ENCODE measurements around the gene FAM89B. TPM values are rescaled to one million over a fixed set of nuclear protein-coding genes. Genes with fewer than 3 reads are reported as not detected.
A peak's percentile ranks its signal among the peaks of the same experiment; 100 is the strongest.

FAM89B gene
- total RNA-seq, 1 donor from 2014 or later, result 22.3 TPM

GRCh38 chr11:65573391-65574079 is 1.2 kb downstream of the FAM89B start:
- no peak for DNase-seq

DNA sequence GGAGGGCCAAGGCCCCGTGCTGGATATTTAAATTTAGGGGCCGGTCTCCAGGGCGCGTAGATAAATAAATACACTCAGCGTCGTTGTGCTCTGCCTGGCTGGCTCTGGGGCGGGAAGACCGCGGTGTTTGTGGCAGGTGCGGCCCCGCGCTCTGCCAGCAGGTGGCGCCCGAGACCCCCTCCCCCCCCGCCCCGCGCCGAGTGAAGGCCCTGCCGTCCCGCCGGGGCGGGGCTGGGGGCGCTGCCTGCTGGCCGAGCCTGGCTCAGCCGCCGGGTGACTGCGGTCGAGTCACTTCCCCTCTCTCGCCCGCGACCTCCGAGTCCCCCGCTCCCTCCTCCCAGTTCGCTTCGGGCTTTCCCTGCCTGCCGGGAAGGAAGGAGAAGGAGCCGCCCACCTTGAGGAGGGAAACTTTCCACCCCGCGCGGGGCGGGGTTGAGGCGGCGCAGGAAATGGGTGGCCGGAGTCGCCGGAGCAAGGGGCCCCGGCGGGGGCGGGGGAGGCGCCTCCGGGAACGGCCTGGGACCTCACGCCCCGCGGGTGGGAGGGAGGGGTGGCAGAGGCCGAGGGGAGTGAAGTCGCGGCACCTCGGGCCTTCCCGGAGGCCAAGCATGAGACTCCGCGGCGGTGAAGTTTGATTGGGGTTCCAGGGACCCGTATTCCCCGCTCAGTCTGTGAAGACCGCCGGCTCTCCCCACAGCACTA is 1.9 kb downstream of the FAM89B start:
- DNase-seq, result peak; percentile 74

DNA sequence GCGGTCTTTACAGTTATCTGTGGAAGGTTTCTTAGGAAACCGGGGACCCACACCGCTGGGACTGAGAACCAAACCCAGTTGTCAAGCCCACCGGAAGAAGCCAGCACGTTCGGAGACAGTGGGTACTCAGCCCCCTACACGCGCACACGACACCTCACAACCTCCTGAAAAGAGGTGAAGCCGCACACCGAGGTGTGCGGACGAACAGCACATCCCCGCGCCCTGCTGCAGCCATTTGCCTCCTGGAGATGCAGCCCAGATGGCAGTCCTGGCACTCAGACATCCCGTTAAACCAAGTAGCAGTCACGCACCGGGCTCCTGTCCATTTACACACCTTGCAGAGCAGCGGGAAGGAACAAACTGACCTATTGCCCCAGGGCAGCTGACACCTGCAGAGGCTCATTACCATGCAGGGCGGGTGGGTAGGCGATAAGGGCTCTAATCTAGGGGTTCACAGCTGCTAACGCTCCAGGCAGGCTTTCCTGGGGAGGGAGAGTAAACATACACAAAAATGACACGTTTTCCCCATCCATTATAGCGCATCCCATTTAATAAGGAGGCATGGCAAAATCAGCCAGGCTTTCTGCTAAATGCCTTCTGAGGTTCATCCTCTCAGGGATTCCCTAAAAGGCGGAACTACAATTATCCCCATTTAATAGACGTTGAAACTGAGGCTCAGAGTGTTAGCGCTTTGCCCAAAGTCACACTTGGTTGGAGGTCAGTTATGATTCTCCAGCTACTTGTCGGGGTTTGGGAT is 2.7 kb downstream of the FAM89B start:
- no peak for DNase-seq

DNA sequence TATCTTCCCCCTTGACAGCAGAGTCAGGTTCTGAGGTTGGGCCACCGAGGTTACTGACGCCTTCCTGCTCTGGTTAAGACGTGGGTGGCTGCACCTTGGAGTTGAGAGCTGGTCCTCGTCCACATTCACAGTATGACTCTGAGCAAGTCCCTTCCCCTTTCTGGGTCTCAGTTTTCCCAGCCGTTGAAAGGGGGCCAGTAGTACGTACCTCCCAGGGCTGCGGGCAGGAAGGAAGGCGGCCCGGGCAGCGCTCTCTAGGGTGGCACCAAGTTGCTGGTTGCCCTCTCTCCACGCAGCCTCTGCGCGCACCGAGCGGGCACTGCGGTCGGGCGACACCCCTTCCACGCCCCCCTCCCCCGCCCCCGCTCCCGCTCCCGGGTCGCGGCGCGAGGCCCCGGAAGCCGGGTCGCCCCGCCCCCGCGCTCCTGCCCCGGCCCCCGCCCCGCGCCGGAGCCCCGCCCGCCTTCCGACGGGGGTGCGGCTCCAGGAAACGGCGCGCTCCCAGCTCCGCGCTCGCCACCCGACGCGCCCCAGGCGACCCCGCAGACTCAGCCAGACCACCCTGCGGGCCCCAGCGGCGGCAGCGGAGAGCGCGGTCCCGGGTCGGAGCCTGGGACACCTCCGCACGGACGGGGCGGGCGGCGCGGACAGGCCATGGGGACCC is 3.4 kb downstream of the FAM89B start, which contains the start of gene EHBP1L1:
EHBP1L1 (plus strand) TSS at position 486 of the 664 bp plus-strand sequence. CDS start 250 bp downstream, outside the sequence.
- DNase-seq, result no peak

DNA sequence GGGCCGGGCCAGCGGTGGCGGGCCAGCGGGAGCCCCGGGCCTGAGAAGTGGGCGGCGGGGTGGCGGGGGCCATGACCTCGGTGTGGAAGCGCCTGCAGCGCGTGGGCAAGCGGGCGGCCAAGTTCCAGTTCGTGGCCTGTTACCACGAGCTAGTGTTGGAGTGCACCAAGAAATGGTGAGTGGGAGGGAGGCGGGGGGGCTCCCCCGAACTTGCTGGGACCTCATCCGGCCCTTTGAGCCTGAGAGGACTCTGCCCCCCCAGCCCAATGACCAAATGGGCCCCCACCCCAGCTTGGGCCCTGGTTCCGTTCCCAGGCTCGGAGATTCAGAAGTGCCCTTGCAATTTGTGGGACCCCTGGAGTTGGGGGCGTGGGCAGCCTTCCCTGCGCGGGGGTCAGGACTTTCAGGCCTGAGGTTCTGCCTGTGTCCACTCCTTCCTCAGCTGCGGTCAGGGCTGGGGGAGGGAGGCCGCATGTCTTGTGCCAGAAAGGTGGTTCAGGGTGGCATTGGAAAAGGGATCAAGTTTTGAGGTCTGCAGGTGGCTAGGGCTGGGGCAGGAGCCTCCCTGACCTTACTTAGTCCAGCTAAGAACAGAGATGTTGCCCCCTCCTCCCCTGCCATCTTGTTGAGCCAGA is 4.0 kb downstream of the FAM89B start:
- DNase-seq, result no peak

DNA sequence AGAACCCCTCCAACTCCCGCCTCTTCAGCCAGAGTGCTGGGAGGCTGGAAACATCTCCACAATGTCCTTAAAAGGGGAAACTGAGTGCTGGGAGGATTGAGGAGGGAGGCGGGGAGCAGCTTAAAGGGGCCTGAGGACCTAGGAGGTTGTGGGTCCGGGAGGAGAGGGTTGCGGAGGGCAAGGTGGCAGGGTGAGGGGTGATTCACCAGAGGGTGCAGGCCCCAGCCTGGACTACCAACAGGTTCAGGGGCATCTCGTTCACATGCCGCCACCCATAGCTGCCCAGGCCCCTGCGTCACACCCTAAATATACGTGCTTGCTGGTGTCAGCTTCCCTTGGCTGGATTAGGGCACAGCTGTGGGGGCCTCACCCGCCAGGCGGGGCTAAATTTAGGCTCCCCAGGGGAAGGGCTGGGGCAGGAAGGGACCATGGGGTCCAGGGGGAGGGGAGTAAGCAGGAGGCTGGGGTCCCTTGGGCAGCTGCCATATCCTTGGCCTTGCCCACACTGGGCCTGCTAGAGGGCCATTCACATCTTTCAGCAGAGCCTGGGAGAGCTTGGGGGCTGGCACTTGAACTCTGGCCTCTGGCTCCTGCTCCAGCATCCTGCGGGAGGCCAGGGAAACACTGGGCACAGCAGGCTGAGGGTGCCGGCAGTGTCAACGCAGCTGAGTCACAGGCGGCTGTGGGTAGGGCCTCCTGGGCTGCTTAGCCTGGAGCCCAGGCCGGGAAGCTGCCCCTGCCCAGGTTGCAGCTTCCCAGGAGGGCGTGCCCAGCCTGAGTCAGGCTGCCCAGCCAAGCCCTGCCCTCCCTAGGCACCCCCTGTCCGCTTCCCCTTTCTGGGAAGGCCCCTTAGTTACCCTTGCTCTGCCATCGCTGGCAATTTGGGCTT is 4.8 kb downstream of the FAM89B start:
- DNase-seq, result no peak

DNA sequence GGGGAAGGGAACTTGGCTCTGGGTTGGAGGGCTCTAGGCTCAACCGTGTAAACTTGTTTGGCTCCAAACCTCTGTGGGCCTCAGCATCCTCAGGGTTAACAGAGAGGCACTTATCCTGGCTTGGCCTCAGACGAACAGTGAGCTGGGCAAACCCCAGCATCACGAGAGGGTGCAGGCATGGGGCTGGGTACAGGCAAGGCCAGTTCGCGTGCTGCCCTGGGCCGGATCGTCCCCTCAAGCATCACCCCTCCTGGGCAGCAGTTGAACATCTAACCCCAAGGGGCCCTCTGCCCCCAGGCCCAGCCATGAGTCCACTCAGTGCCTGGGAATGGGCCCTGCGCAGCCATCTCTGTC is 5.4 kb downstream of the FAM89B start:
- DNase-seq, result no peak

DNA sequence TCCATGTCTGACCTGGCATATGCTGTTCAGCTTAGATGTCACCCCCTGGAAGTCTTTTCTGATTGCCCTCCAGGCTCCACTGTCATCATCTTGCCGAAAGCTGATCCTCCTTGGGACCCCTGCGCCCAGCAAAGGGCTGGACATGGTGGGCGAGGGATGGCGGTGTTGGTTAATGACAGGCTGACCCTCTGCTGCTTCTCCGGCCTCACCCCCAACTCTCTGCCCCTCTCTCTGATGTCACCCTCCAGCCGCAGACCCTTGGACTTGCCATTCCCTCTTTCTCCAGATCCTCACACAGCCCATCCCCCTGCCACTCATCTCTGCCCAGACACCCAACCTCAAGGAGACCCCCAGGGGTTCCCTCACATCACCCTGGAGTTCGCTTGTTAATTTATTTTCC is 5.8 kb downstream of the FAM89B start:
- DNase-seq, result no peak

DNA sequence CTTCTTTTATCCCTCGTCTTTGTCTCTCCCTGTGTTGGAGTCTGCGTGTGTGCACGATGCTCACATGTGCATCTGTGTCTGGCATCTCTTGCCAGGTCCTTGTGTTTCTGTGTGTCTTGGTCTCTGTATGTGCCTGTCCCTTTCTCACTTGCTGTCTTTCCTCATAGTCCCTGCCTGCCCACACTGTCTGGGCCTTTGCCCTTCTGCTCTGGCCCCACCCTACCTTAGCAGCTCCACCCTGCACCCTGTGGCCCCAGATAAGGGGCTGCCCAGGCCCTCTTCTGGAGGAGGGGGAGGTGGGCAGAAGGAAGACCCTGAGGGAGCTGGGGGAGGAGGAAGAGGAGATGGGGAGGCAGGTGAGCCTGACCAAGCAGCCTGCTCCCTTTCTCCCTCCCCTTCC is 6.3 kb downstream of the FAM89B start:
- no peak for DNase-seq

GRCh38 chr11:65579291-65579690 is 7.0 kb downstream of the FAM89B start:
- DNase-seq, result no peak

GRCh38 chr11:65580031-65580692 is 7.8 kb downstream of the FAM89B start:
- no peak for DNase-seq

GRCh38 chr11:65580756-65581155 is 8.4 kb downstream of the FAM89B start:
- no peak for DNase-seq

DNA sequence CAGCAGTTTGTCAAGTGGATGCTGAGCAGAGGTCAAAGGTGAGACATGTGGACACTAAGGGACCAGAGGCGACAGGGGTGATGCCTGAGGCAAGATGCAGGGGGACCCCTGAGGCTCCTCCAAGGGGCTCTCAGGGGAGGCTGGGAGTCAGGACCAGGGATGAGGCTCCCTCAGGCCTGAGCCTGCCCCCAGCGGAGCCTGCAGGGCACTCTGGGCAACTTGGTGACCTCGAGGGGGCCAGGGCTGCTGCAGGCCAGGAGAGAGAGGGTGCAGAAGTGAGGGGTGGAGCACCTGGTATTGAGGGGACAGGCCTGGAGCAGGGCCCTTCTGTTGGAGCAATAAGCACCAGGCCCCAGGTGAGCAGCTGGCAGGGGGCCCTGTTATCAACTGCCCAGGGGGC is 9.6 kb downstream of the FAM89B start:
- DNase-seq, result no peak

- DNase-seq, result no peak
Observed at GRCh38 chr11:65583589-65583988, 11.3 kb downstream of the FAM89B start.

DNA sequence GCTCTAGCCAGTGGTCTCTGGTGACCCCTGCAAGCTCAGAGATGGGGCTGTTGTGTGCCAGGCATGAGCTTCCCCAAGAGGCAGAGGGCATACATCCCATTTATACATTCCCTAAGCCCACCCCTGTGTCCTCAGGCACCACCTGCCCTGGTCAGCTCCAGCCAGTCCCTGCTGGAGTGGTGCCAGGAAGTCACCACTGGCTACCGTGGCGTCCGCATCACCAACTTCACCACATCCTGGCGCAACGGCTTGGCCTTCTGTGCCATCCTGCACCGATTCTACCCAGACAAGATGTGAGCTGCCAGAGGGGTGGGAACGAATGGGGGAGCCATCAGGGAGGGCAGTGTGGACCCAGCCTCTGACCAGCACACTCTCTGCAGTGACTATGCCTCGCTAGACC is 11.8 kb downstream of the FAM89B start:
- DNase-seq, result no peak

DNA sequence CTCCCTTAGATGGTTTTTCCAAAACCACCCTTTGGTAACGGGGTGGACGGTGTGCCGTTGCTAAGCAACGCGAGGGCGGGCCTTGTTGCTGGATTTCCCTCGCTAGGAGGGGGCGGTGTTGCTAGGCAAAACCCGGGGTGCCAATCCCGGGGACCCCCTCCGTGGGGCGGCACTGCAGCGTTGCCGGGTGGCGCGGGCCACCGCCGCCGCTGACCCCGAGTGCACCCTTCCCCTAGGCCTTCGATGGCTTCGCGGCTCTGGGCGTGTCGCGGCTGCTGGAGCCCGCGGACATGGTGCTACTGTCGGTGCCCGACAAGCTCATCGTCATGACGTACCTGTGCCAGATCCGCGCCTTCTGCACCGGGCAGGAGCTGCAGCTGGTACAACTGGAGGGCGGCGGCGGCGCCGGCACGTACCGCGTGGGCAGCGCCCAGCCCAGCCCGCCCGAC is 12.4 kb downstream of the FAM89B start:
- peak; percentile 37 for DNase-seq

DNA sequence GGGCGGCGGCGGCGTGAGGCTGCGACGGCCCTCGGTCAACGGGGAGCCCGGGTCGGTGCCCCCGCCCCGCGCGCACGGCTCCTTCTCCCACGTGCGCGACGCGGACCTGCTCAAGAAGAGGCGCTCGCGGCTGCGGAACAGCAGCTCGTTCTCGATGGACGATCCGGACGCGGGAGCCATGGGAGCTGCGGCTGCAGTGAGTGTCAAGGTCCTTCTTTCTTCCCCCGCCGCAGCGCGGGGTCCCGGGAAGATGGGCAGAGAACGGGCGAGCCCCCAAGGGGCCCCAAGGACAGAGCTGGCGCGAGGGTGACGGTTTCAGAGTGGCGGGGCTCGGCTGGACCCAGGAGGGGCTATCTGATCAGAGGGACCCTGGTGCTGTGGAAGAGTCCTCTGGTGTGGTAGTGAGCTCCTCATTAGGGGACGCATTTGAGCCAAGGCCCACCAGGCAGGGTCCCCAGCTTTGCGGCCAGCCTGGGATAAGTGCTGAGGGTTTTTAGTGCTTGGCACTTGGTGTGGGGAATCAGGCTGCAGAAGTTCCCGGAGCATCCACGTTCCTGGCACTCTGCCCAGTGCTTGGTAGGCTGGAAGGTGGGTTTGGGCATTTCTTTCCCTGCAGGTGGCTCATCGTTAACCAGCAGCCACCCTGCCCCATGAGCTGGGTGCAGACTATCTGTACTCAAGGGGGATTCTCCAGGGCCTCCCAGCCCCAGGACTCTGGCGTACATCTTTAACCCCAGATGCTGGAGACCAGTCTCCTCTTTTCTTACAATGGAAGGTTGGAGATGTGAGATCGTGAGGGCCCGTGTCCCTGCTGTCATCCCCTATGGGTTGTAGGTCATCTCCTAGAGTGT is 13.3 kb downstream of the FAM89B start:
- DNase-seq, result no peak

GRCh38 chr11:65586247-65586630 is 13.9 kb downstream of the FAM89B start:
- no peak for DNase-seq

DNA sequence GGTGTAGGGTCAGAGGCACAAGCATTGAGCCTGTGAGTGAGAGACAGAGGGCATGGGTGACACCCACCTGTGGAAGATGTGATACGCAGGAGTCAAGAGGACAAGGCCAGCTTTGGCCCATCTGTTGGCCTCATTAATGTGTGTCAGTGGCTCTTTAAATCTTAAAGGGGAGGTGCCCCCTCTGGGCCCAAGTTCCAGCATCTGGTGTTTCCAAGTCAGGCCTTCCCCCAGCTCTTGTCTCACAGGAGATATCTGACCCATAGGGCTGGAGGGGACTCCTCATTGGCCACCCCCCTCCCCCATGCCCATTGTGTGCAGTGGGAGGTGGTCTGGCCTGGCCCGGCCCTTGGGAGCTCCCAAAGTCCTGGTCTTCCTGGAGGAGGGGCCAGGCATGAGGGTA is 14.3 kb downstream of the FAM89B start:
- DNase-seq, result no peak

Data from occipital lobe (tissue), 2 donors.